Measurements from ENCODE around the gene NOBOX. TPM values are rescaled to one million over a fixed set of nuclear protein-coding genes. Genes with fewer than 3 reads are reported as not detected.

NOBOX gene
- total and polyA plus RNA-seq, 2 donors (not counting 1 experiment from before 2014, with no cell fraction given), result not detected

- POLR2A ChIA-PET, result no interaction called here
- no peak overlapping the region for H3K27ac ChIP-seq (ENCODE audit: low read length in 2 of 2)
- no peak overlapping the region for H3K27ac Mint-ChIP-seq
These were observed 16.8 kb downstream of the NOBOX start for GRCh38 chr7:144386741-144387140.

DNA sequence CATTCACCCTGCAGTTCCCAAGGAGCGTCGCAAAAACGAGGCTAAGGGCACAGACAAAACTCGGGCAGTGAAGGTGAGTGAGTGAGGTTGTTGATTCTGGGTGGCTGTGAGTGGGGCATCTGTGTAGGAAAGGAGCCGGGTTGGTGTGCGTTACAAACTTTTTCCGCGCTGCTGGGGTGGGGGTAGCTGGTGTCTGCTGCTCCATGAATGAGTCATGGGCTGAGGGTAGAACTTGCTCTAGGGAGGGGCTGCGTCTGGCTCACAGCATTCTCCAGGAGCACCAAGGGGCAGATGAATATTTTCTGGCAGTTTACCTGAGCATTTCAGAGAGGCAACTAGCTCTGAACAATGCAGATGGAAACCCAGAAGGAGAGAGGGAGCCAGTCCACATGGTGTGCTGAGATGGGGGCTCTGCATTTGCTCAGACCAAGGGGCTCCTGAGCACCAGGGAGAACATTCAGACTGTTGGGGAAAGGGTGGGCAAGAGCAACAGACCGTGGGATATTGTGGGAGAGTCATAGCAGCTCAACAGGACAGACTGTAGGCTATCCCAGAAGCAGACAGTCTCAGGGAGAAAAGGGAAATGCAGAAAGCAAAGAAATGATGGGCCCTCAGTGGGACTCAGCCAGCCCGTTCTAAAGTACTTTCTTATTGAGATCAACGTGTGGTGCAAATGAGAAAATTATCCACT is 18.8 kb downstream of the NOBOX start:
- ChIA-PET POLR2A (no interaction called here), CTCF (interaction anchor here (0.7 to 1.2 kb wide), 2 partner anchors 9 to 11 kb away, joined by 3 to 4 read pairs; no protein-coding TSS in a partner anchor)
- no peak overlapping the region for H2AFZ ChIP-seq (ENCODE audit: insufficient read depth, low read depth, low read length, poor library complexity, severe bottlenecking)
- H3K4me1 Mint-ChIP-seq, result peaks cover 8% of the 10 kb centered on the region
- H3K27me3 Mint-ChIP-seq, result peaks cover 6% of the 10 kb centered on the region
- peaks cover 0 to 3% of the 10 kb centered on the region in 2 experiments for H3K36me3 ChIP-seq (replicated peaks in 1 of 2; ENCODE audit: control extremely low read depth in 1 of 2, control insufficient read depth in 1 of 2, extremely low read depth in 1 of 2, insufficient read depth in 2 of 2, low read length in 1 of 2)
- H3K4me2 ChIP-seq (replicated peaks; ENCODE audit: low read depth, low read length, poor library complexity, severe bottlenecking), result no peak overlapping the region
- no peak for DNase-seq
- peak overlapping the region; percentile 1 for H3K27ac Mint-ChIP-seq
- intact Hi-C loops (cut with micrococcal nuclease), result no loop called here
- no peaks in the 10 kb centered on the region for H3K9me3 Mint-ChIP-seq (ENCODE audit: insufficient read depth)
- H3K27ac ChIP-seq (ENCODE audit: low read length in 2 of 2), result no peak overlapping the region
- H3K4me3 ChIP-seq (ENCODE audit: control extremely low read depth in 1 of 5, extremely low read depth in 1 of 5, insufficient read depth in 1 of 5, low read depth in 2 of 5, low read length in 4 of 5), result no peak overlapping the region
- H3K9ac ChIP-seq (ENCODE audit: low read length), result no peak overlapping the region
- no peaks in the 10 kb centered on the region for H4K20me1 ChIP-seq (ENCODE audit: control insufficient read depth, insufficient read depth, low read length, poor library complexity, severe bottlenecking)
- peaks cover 0 to 11% of the 10 kb centered on the region in 2 donors for H3K4me1 ChIP-seq (ENCODE audit: control insufficient read depth in 2 of 2, insufficient read depth in 2 of 2, low read length in 2 of 2)
- TF ChIP-seq, protein P1, sequence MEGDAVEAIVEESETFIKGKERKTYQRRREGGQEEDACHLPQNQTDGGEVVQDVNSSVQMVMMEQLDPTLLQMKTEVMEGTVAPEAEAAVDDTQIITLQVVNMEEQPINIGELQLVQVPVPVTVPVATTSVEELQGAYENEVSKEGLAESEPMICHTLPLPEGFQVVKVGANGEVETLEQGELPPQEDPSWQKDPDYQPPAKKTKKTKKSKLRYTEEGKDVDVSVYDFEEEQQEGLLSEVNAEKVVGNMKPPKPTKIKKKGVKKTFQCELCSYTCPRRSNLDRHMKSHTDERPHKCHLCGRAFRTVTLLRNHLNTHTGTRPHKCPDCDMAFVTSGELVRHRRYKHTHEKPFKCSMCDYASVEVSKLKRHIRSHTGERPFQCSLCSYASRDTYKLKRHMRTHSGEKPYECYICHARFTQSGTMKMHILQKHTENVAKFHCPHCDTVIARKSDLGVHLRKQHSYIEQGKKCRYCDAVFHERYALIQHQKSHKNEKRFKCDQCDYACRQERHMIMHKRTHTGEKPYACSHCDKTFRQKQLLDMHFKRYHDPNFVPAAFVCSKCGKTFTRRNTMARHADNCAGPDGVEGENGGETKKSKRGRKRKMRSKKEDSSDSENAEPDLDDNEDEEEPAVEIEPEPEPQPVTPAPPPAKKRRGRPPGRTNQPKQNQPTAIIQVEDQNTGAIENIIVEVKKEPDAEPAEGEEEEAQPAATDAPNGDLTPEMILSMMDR (IDR thresholded peaks at IDR 0.05), result no peak
- TF ChIP-seq EZH2 (IDR thresholded peaks at IDR 0.05; ENCODE audit: borderline replicate concordance, insufficient read depth, low read depth, low read length, poor library complexity, severe bottlenecking), result no peak
- WGBS (ENCODE audit: insufficient coverage), result 70% methylated on average over 10 of the region's 12 CpGs
- H3K79me2 ChIP-seq (ENCODE audit: control insufficient read depth, insufficient read depth, low read length), result no peaks in the 10 kb centered on the region
- H3K9me3 ChIP-seq (ENCODE audit: control extremely low read depth in 1 of 3, control insufficient read depth in 2 of 3, insufficient read depth in 1 of 3, low read length in 2 of 3), result no peaks in the 10 kb centered on the region
- no peak overlapping the region for H3K4me3 Mint-ChIP-seq
- no peaks in the 10 kb centered on the region for H3K27me3 ChIP-seq (replicated peaks in 1 of 4; ENCODE audit: control extremely low read depth in 1 of 4, control insufficient read depth in 3 of 4, insufficient read depth in 4 of 4, low read length in 3 of 4)
- ATAC-seq (ENCODE audit: low read depth), result no peak

More at GRCh38 chr7:144386741-144387140, 16.8 kb downstream of the NOBOX start:
- no peak overlapping the region for H3K9ac ChIP-seq (ENCODE audit: low read length)
- ATAC-seq (ENCODE audit: low read depth) (no peak), DNase-seq (no peak)
- H2AFZ ChIP-seq (ENCODE audit: insufficient read depth, low read depth, low read length, poor library complexity, severe bottlenecking), result no peak overlapping the region
- H3K4me2 ChIP-seq (replicated peaks; ENCODE audit: low read depth, low read length, poor library complexity, severe bottlenecking), result no peak overlapping the region
- H3K4me3 Mint-ChIP-seq, result no peak overlapping the region
- H3K4me1 Mint-ChIP-seq, result peaks cover 10% of the 10 kb centered on the region
- intact Hi-C loops (cut with micrococcal nuclease), result no loop called here
- H4K20me1 ChIP-seq (ENCODE audit: control insufficient read depth, insufficient read depth, low read length, poor library complexity, severe bottlenecking), result no peaks in the 10 kb centered on the region
- H3K4me3 ChIP-seq (ENCODE audit: control extremely low read depth in 1 of 5, extremely low read depth in 1 of 5, insufficient read depth in 1 of 5, low read depth in 2 of 5, low read length in 4 of 5), result no peak overlapping the region
- H3K36me3 ChIP-seq (replicated peaks in 1 of 2; ENCODE audit: control extremely low read depth in 1 of 2, control insufficient read depth in 1 of 2, extremely low read depth in 1 of 2, insufficient read depth in 2 of 2, low read length in 1 of 2), result no peaks in the 10 kb centered on the region
- CTCF ChIA-PET, result no interaction called here
- no peaks in the 10 kb centered on the region for H3K27me3 ChIP-seq (replicated peaks in 1 of 4; ENCODE audit: control extremely low read depth in 1 of 4, control insufficient read depth in 3 of 4, insufficient read depth in 4 of 4, low read length in 3 of 4)
- H3K9me3 Mint-ChIP-seq (ENCODE audit: insufficient read depth), result no peaks in the 10 kb centered on the region
- H3K9me3 ChIP-seq (ENCODE audit: control extremely low read depth in 1 of 3, control insufficient read depth in 2 of 3, insufficient read depth in 1 of 3, low read length in 2 of 3), result no peaks in the 10 kb centered on the region
- peaks cover 6% of the 10 kb centered on the region for H3K27me3 Mint-ChIP-seq
- TF ChIP-seq, protein P1 (IDR thresholded peaks at IDR 0.05), result no peak
- no peak for TF ChIP-seq EZH2 (IDR thresholded peaks at IDR 0.05; ENCODE audit: borderline replicate concordance, insufficient read depth, low read depth, low read length, poor library complexity, severe bottlenecking)
- H3K79me2 ChIP-seq (ENCODE audit: control insufficient read depth, insufficient read depth, low read length), result no peaks in the 10 kb centered on the region
- peaks cover 3 to 16% of the 10 kb centered on the region in 2 donors for H3K4me1 ChIP-seq (ENCODE audit: control insufficient read depth in 2 of 2, insufficient read depth in 2 of 2, low read length in 2 of 2)

Data from B cell (primary cell).